GM19240 (cell line): ENCODE measurements around the gene PER2.

Experiments used
- DNase-seq: peaks from one replicate; pipeline ENCODE4 v3.0.0; 2011; ENCODE audit warnings: low spot score; ENCODE audit not compliant: insufficient read length

PER2 gene

GRCh38 chr2:238308177-238308576, 19.8 kb upstream of the PER2 start:
- DNase-seq, result no peak

DNA sequence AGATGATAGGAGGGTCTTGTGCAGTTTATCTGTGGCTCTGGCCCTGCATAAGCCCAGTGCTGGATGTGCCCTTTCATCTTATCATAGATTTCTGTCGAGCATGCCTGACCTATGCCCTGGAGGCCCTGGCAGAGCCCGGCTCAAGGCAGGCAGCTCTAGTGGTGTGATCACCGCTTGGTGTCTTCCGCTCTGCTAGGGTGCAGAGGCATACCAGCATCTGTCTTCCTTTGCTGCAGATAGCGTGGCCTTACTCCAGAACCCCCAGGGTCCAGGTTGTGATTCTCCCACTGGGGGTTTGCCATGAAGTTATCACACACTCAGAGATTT, 18.2 kb upstream of the PER2 start:
- no peak for DNase-seq

- peak; percentile 18 for DNase-seq
These were observed 17.7 kb upstream of the PER2 start for GRCh38 chr2:238305965-238306671.

DNA sequence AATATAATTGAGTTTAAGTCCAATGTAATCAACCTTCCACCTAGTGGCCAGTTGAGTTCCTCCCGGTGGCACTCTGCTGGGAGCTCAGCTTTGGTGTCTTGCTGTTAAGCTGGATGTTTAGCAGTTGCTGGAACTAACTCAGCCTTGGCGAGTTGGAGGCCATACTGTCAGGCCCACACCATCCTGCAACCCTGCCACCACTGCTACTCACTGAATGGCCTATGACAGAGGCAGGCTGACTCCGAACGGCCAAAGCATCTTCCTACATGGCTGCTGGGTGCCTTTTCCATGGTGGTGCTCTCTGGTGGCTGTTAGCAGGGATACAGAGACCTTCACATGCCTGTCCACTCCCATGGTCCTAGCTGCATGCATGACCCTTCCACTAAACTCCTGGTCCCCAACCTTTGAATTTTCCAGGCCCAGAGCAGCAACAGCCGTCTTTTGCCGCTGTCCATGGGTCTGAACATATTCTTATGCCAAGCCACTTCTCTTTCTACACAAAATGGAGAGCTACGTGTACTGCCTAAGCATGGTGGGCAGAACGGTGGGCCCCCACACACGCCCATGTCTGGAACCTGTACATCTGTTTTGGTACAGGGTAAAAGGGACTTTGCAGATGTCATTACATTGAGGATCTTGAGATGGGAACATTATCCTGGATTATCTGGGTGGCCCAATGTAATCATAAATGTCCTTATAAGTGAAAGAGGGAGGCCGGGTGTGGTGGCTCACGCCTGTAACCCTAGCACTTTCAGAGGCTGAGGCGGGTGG, 16.9 kb upstream of the PER2 start:
- no peak for DNase-seq

- DNase-seq, result no peak
These were observed 15.7 kb upstream of the PER2 start for GRCh38 chr2:238304116-238304515.

GRCh38 chr2:238302751-238303150, 14.3 kb upstream of the PER2 start:
- no peak for DNase-seq

DNA sequence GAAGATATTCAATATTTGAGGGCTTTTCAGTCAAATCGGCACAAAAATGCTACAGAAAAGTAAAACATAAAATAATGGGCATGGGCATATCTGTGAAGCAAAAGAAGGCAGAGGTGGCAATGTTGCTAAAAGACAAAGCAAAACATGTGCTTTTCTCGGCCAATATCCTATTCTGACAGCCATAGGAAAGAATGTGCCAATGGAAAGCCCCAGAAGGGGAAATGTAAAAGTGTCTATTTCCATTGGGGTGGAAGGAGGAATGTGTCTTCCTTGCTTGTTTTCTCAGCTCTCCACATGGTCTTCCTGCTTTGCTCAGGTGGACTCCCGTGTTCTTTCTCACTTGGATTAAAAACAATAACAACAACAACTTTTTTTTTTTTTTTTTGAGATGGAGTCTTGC, 13.7 kb upstream of the PER2 start:
- DNase-seq, result no peak

- DNase-seq, result no peak
These were observed 11.4 kb upstream of the PER2 start for GRCh38 chr2:238299803-238300202.

DNA sequence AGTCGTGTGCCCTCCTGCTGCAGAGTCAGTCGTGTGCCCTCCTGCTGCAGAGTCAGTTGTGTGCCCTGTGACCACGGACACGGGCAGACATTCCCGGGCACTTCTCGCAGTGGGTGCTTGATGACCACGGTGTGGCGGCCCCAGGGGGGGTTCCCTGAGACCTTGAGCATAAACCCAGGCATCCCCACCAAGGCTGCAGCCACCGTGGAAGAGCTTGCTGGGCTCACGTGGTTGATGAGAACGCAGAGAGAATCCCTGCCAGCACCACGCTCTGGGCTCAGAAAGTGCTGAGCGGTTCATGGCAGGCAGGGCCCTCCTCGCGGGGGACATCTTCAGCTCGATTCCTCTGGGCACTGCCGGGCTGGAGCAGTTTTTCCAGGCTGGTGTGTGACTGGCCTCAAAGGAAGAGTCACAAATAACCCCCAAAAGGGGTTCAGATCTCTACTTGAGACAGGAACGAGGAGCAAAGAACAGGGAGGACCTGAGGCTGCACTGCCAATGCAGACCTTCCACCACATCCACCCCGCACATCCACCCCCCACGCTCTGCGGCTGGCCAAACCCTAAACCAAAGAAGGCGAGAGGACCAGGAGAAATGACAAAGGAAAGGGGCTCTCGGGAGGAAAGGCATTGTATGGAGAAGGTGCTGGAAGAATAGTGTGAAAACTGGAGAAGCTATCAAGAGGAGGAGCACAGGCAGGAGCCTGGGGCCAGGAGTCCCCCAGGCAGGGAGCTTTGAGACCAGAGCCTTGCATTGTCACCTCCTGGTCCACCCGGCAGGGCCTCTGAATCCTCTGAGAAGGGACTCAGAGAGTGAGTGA, 8.4 kb upstream of the PER2 start:
- DNase-seq, result no peak

DNA sequence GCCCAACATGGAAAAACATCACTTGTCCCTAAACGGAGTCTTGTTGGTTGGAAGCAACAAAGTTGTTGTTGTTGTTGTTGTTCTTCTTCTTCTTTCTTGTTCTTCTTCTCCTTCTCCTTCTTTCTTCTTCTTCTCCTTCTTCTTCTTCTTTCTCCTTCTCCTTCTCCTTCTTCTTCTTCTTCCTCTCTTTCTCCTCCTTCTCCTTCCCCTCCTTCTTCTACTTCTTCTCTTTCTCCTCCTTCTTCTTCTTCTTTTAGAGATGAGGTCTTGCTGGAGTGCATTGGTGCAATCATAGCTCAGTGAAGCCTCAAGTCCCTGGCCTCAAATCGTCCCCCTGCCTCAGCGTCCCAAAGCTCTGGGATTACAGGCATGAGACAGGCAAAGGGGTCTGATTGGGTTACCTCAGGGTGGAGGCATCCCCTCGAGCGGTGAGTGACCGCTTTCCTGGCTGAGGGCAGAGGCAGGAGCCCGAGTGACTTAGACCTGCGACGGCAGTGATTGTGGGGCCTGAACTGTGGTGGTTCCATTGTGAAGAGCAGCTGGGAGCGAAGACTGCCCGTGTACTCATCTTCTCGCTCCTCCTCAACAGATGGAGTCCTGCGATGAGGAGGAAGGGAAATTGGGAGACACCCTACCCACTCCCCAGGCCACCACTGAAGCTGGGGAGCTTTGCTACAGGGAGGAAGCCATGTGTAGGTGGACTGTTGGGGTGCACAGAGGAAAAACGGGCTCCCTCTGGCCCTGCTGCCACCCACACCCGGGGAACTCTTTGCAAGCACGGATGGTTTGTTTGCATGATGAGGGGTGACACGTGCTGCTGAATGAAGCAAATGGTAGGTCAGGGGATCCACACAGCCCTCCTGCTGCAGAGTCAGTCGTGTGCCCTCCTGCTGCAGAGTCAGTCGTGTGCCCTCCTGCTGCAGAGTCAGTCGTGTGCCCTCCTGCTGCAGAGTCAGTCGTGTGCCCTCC, 7.0 kb upstream of the PER2 start:
- no peak for DNase-seq

DNA sequence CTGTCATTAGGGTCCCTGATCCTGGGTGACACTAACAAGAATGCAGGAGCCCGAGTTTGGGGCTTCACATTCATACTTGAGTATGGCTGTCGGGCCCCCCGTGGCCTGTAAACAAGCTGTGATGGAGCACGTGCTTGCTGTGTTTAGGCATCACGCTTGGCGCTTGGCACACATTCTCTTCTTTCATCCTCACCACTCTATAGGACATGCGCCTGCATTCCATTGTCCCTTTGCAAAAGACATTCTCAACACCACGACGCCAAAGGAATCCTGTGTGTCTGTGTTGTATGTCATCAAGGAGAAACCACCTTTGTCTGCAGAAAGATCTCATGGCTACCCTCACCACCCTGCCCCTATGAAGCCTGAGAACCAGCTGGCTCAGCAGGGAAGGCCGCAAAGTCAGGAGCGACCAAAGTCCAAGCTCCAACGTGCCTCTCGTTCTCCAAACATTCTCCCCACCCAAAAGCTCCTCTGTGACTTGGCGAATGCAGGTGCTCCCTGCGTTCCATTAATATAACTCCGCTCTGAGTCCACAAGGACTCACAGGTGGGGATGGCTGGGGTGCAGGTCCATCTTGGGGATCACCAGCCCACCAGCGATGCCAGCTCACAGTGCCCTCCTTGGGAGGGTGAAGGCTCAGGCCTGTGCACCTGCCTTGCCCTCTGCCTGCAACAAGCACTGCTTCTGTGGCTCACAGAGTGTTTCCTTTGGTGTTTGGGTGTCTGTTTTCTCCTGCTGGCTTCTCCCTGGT, 6.2 kb upstream of the PER2 start:
- DNase-seq, result no peak

GRCh38 chr2:238294046-238294392, 5.6 kb upstream of the PER2 start:
- DNase-seq, result no peak

DNA sequence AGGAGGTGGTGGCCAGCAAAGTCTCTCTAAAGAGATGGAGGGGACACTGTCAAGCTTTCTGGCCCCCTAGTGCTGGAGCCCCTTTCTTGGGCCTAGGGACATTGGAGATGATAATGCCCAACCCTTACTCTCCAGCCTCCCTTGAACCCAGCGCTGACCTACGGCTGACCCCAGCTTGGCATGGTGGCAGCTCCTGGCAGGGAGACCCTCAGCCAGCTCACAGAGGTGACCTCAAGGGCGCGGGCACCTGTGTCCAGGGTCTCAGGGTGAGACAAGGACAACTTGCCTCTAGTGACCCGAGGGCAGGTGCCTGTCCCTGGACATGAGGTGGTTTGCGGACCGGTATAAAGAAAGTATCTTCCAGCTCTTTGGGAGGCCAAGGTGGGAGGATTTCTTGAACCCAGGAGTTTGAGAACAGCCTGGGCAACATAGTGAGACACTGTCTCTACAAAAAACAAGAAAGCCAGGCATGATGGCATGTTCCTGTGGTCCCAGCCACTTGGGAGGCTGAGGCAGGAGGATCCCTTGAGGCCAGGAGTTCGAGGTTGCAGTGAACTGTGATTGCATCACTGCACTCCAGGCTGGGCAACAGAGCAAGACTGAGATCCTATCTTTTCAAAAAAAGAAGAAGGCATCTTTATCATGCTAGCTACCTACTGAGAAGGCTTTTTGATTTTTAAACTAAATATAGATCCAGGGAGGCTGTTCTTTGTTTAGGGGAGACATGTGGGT, 3.3 kb upstream of the PER2 start:
- DNase-seq, result no peak

DNA sequence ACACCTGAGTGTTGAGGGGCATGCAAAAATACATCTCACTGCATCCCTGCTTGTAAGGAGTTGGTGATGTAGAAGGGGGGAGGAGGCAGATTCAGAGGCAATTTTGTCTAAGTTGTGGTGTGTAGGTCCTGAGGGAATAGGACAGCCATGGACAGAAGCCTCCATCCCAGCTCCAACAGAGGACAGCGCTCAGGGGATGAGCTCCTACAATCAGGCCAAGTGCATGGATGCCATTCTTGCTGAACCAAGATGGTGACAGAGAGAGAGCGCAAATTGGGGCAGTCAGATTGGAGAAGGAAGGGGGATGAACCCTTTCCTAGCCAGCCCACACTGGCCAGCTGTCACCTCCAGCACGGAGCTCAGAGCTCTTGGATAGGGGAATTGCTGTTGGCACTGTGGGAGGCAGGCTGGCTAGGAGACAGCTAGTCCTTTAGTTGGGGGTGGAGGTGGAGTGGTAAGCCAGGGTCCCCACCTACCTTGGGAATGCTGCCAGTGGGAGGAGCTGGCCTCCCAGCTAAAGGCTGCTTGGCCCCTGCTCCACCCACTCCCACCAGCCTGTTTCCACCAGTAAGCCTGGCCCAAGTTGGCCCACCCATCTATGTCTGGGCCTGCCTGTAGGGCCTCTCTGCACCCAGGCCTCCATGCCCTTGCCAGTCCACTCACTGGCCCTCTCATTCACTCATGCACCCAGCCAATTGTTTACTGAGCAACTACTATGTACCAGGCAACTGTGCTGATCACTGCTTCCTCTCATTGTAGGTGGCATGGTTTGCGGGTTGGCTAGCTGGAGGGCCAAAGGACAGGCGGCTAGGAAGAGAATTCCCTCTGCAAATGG, 2.5 kb upstream of the PER2 start:
- no peak for DNase-seq

- no peak for DNase-seq
These were observed 1.7 kb upstream of the PER2 start for GRCh38 chr2:238290091-238290509.

- no peak for DNase-seq
These were observed 1.2 kb upstream of the PER2 start for GRCh38 chr2:238289574-238289973.

DNA sequence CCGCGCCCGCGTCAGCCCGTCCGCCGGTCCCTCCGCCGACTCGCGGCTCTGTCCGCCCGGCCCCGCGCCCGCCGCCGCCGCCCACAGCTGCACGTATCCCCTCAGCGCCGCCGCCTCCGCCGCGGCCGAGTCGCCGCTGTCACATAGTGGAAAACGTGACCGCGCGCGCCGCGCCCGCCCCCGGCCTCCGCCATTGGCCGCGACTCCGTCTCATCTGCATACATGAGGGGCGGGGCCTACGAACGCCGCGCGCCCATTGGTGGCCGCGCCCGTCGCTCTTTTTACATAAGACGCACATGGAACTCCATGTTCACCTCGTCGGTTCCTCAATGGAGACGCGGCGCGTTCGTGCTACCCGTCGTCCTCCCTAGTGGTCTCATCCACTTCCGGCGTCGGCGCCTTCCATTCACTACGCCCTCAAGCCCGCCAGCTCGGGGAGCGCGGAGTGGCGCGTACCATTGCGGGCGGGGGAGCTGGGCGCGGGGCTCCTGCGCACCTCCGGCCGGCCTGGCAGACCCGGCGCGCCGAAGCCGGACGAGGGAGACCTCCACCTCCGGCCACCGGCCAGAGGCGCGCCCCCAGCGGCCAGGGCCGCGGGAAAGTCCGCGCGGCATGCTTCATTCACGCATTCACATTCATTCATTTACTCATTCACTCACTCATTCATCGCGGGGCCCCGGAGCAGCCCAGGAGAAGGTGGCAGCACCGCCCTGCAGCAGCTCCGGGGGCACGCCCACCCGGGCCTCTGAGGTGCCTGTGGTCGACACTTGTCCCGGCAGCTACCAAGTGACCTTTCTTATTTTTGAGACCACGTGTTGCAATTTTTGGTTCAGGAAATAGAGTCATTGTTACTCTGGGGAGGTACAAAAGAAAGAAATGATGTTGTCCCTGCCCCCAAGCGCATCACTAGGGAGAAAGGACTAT, 502 bp upstream of the PER2 start:
- peak; percentile 88 for DNase-seq
